ENCODE measurements around the gene COA7.
"Not testable (repeated sequence)": the region's sequence is repeated elsewhere in the genome, so short reads cannot be mapped to it uniquely, and the experiment has no call there.

Gene COA7

GRCh38 chr1:52697795-52698674 is at the start of gene COA7:
COA7 (minus strand) TSS chr1:52698347; CDS start chr1:52698326, 21 bp downstream.
- DNase-seq = peak; percentile 7 to 91 (median 80)

GRCh38 chr1:52747450-52747849 is 49.3 kb upstream of the COA7 start:
- DNase-seq = no peak

GRCh38 chr1:52746189-52746588 is 48.0 kb upstream of the COA7 start:
- no peak for DNase-seq

DNA sequence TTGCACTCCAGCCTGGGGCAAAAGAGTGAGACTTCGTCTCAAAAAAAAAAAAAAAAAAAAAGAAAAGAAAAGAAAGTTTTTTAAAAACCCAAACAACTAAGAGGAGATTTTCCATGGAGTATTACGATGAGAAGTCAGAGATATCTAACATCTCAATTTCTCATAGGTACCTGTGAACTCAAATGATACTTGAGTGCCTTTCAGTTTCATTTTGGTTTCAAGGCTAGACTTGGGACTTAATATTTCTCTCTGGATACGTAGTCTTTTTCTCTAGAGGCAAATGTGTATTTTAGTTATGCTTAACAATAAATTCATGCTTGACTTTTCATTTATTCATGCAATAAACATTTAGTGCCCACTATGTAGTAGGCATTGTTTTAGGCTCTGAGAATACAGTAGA is 43.1 kb upstream of the COA7 start:
- no peak for DNase-seq

GRCh38 chr1:52739699-52740467 is 41.7 kb upstream of the COA7 start:
- DNase-seq = peak in 1 of 14 donors; percentile 81

DNA sequence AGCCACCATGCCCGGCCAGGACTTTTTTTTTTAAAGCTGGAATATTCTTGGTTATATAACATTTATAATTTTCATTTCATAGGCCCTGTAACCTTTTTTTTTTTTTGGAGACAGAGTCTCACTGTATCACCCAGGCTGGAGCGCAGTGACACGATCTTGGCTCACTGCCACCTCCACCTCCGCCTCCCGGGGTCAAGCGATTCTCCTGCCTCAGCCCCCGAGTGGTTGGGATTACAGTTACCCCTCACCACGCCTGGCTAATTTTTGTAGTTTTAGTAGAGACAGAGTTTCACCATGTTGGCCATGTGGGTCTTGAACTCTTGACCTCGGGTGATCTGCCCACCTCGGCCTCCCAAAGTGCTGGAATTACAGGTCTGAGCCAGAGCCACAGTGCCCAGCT is 40.7 kb upstream of the COA7 start:
- no peak for DNase-seq

DNA sequence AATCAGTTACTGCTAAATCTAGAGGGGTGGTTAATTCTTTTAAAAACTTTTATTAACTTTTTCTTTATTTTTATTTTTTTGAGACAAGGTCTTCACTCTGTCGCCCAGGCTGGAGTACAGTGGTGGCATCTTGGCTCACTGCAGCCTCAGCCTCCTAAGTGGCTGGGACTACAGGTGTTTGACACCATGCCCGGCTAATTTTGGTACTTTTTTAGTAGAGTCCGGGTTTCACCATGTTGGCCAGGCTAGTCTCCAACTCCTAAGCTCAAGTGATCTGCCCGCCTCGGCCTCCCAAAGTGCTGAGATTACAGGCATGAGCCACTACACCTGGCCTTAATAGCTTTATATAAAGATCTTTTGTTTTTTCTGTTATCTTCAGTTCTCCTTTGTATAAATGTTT is 40.0 kb upstream of the COA7 start:
- DNase-seq = no peak

DNA sequence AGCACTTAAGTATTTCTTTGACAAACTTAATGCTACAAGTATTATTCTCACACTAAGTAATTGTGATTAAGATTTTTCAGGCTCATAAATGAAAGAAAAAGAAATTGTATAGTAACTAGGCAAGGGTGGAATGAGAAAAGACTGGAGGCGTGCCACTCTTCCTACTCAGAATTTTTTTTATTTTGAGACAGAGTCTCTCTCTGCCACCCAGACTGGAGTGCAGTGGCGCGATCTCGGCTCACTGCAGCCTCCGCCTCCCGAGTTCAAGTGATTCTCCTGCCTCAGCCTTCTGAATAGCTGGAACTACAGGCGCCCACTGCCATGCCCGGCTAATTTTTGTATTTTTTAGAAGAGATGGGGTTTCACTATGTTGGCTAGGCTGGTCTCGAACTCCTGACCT is 37.2 kb upstream of the COA7 start:
- not testable (repeated sequence) for DNase-seq

DNA sequence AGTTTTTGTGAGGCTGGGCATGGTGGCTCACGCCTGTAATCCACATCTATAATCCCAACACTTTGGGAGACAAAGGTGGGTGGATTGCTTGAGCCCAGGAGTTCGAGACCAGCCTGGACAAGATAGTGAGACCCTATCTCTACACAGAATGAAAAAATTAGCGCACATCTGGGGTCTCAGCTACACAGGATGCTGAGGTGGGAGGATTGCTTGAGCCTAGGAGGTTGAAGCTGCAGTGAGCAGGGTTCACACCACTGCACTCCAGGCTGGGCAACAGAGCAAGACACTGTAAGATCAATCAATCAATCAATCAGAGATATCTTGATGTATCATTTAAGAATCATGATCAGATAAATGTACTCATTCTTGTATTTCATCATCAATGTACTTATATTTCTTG is 35.2 kb upstream of the COA7 start:
- no peak for DNase-seq

GRCh38 chr1:52727956-52728656 is 30.0 kb upstream of the COA7 start:
- DNase-seq = no peak

DNA sequence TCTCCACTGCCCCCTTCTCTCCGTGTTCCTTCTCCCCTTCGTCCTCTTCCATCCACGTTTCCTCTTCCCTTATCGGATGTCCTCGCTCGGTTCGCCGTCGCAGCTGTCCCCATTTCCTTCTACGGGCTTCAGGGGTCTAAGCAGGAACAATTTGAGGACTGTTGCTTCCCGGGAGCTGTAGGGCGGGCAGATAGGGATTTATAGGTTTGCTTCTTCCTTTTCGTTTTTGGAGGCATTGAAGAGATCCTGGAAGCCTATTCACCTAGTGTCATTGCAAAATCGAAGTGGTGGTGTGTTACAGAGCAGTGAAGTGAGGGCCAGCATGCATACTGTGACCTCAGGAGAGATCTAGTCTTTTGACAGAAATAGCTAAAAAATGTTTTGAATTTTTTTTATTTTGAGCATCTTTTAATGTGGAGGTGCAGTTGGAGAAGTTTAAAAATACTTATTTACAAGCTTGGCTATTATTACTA is 29.0 kb upstream of the COA7 start:
- DNase-seq = peak in 6 of 14 donors; percentile 9 to 38 (median 18)

GRCh38 chr1:52726265-52727113 is 28.3 kb upstream of the COA7 start, which contains the start of gene ZYG11B:
ZYG11B (plus strand) TSS chr1:52726453; CDS start chr1:52726654, 201 bp downstream.
- peak; percentile 27 to 95 (median 90) for DNase-seq

DNA sequence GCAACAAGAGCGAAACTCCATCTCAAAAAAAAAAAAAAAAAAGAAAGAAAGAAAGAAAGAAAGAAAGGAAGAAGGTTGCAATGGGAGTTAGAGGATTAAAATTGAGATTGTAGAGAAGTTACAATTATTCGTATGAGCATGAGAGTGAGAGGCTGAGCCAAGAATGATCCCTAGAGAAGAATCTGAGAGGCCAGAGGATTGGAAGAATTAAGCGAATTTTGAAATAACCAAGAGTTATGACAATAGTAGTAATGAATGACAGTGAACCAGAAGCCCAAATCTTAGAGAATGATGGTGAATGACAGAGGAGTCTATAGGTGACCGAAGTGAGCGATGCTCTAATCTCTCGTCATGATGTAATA is 27.7 kb upstream of the COA7 start:
- no peak for DNase-seq

- DNase-seq = no peak
These were observed 25.1 kb upstream of the COA7 start for GRCh38 chr1:52723260-52723659.

DNA sequence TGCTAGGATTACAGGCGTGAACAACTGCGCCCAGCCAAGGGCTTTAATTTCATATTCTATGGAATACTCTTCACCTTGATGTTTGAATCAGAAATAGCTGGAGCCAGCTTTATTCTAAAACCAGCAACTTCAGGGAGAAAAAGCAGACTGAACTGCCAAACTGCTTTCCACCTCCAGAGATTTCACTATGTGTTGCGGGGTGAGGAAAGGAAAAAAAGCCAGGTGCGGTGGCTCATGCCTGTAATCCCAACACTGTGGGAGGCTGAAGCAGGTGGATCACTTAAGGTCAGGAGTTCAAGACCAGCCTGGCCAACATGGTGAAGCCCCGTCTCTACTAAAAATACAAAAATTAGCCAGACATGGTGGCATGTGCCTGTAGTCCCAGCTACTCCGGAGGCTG is 17.1 kb upstream of the COA7 start:
- not testable (repeated sequence) for DNase-seq

DNA sequence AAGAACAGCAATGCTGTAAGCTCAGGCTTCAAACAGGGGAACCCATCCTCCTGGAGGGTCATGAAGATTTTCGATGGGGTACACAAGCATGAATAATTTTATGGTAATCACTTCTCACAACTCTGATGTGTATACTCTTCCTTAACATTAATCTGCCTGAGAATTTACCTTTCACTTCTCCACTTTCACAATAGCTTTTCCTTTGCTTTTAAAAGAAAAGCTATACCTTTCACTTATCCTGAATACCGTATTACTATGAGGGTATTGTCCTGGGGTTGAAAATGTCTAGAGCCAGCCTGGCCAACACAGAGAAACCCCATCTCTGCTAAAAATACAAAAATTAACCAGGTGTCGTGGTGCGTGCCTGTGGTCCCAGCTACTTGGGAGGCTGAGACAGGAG is 15.4 kb upstream of the COA7 start:
- DNase-seq = no peak

- DNase-seq = no peak
These were observed 10.9 kb upstream of the COA7 start for GRCh38 chr1:52709016-52709415.

GRCh38 chr1:52707927-52708655 is 9.9 kb upstream of the COA7 start:
- no peak for DNase-seq

DNA sequence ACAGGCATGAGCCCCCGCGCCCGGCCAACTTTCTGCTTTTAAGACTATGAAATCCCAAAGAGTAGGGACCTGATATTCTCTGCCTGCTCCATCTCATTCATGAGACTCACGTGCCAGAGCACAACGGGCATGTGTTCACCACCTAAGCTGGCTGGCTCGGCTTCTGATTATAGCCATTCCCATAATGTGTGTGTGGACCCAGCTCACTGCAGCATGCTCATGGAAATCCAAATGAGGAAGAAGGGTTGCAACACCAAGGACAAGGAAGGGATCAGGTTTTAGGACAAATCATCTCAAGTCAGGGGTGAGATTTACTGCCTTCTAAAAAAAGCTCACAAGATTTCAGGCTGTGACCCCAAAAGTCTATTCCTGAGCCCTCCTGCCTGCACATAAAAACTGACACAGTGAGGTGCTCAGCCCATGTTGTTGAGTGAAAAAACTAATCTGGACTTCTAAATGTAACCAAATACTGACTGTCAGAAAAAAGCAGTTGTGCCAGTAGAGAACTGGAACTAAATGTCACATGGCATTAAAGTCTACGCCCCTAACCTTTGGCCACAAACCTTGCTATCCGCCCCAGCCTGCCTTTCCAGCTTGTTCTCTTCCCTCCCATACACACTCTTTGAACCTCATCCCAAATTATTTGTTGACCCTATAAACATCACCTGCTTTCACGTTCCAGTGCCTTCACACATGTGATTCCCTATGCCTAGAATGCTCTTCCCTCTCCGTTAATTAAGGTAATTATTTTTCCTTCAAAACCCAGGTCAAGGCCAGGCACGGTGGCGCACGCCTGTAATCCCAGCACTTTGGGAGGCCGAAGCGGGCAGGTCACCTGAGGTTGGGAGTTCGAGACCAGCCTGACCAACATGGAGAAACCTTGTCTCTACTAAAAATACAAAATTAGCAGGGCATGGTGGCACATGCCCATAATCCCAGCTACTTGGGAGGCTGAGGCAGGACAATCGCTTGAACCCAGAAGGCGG is 9.1 kb upstream of the COA7 start:
- DNase-seq = peak in 1 of 14 donors; percentile 3

DNA sequence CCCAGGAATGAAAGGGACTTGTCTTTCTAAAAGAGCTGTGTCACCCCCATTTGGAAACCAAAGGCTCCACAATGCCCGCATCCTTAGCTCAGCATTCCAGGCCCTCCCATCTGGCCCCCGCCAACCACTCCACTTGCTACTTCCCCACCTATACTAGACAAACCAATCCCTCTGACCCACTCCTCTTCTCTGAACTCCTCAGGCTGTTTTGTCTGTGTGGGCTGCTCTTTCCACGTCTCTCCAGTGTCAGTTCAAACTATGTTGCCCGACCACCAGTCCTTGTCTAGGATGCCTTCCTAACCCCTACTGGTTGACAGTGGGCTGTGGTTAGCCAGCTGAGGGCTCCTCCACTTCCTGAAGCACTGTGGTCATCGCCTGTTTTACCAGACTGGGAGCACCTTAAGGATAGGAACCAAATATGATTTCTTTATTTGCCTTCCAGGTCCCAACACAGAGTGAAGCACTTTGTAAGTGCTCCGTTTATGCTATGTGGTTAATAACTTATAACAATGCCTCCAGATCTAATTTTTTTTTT is 8.1 kb upstream of the COA7 start:
- no peak for DNase-seq

Measured in C1 segment of cervical spinal cord (tissue), 14 donors.